HG03354 (cell line): ENCODE results near the gene TMEM33.
A peak's percentile ranks its signal among the peaks of the same experiment; 100 is the strongest.
"Not testable (repeated sequence)": the region's sequence is repeated elsewhere in the genome, so short reads cannot be mapped to it uniquely, and the experiment has no call there.

Experiments
- ATAC-seq: cut with Tn5 transposase; IDR thresholded peaks from one replicate; pipeline ENCODE4 v1.9.1; 2021; ENCODE audit warnings: mild to moderate bottlenecking; ENCODE audit not compliant: unreplicated experiment, poor library complexity, severe bottlenecking

The TMEM33 gene

GRCh38 chr4:41934901-41935651 is at the start of gene TMEM33:
Gene TMEM33, plus strand, starts transcription at chr4:41935429. Its CDS starts 56 bp downstream, at chr4:41935485.
- peak; percentile 90 for ATAC-seq

- no peak for ATAC-seq
Observed at GRCh38 chr4:41885456-41885855, 49.8 kb upstream of the TMEM33 start.

GRCh38 chr4:41887277-41887676 is 48.0 kb upstream of the TMEM33 start:
- ATAC-seq = no peak

- no peak for ATAC-seq
Observed at GRCh38 chr4:41887821-41888686, 47.2 kb upstream of the TMEM33 start.

GRCh38 chr4:41888687-41889074 is 46.5 kb upstream of the TMEM33 start:
- no peak for ATAC-seq

GRCh38 chr4:41889317-41889716 is 45.9 kb upstream of the TMEM33 start:
- no peak for ATAC-seq

GRCh38 chr4:41890085-41890484 is 45.1 kb upstream of the TMEM33 start:
- no peak for ATAC-seq

GRCh38 chr4:41896648-41897047 is 38.6 kb upstream of the TMEM33 start:
- no peak for ATAC-seq

GRCh38 chr4:41897698-41898097 is 37.5 kb upstream of the TMEM33 start:
- no peak for ATAC-seq

- ATAC-seq = not testable (repeated sequence)
Observed at GRCh38 chr4:41909136-41909535, 26.1 kb upstream of the TMEM33 start.

- ATAC-seq = no peak
Observed at GRCh38 chr4:41912546-41912945, 22.7 kb upstream of the TMEM33 start.

- ATAC-seq = no peak
Observed at GRCh38 chr4:41913509-41913908, 21.7 kb upstream of the TMEM33 start.

- no peak for ATAC-seq
Observed at GRCh38 chr4:41918278-41918677, 17.0 kb upstream of the TMEM33 start.

- ATAC-seq = not testable (repeated sequence)
Observed at GRCh38 chr4:41920416-41920815, 14.8 kb upstream of the TMEM33 start.

GRCh38 chr4:41921476-41921875 is 13.8 kb upstream of the TMEM33 start:
- ATAC-seq = no peak

GRCh38 chr4:41927796-41928499 is 7.3 kb upstream of the TMEM33 start:
- ATAC-seq = no peak

GRCh38 chr4:41930139-41930831 is 4.9 kb upstream of the TMEM33 start:
- no peak for ATAC-seq

GRCh38 chr4:41932988-41933387 is 2.2 kb upstream of the TMEM33 start:
- no peak for ATAC-seq

- no peak for ATAC-seq
Observed at GRCh38 chr4:41933997-41934503, 1.2 kb upstream of the TMEM33 start.

- ATAC-seq = no peak
Observed at GRCh38 chr4:41934514-41934900, 722 bp upstream of the TMEM33 start.
